Transverse colon (tissue), 4 donors: ENCODE measurements around the gene ZNF335. TPM values are rescaled to one million over a fixed set of nuclear protein-coding genes. Genes with fewer than 3 reads are reported as not detected.

Experiments used
- DNase-seq: peaks from one replicate; pipeline ENCODE4 v3.0.0-alpha.2; 2019
- H3K27ac ChIP-seq, 4 donors: fragments of 200-600 bp; sonication (generic); 2 replicates each; pipeline ENCODE4 v1.5.1; 2016 to 2018; ENCODE audit warnings: inconsistent platforms in 4 of 4
- H3K27me3 ChIP-seq: fragments of 200-600 bp; sonication (generic); 2 replicates; pipeline ENCODE4 v1.5.1; 2017; ENCODE audit warnings: inconsistent platforms
- H3K36me3 ChIP-seq, 4 donors: fragments of 200-600 bp; sonication (generic); 2 replicates each; pipeline ENCODE4 v1.5.1; 2017 to 2019; ENCODE audit warnings: inconsistent platforms in 4 of 4
- H3K4me1 ChIP-seq, 4 donors: fragments of 200-600 bp; sonication (generic); 2 replicates each; pipeline ENCODE4 v1.5.1; 2017 to 2020; ENCODE audit warnings: inconsistent platforms in 4 of 4
- H3K4me3 ChIP-seq, 4 donors: fragments of 200-600 bp; sonication (generic); 1 replicate in 1 of 4; 2 replicates in 3 of 4; pipeline versions ENCODE4 v1.5.1 to v1.6.1; 2017 to 2019; ENCODE audit warnings: inconsistent platforms in 4 of 4
- H3K9me3 ChIP-seq, 2 donors: fragments of 200-600 bp; sonication (generic); 2 replicates each; pipeline ENCODE4 v1.5.1; 2017 to 2019; ENCODE audit warnings: inconsistent platforms in 2 of 2
- CTCF ChIP-seq, 5 experiments: fragments of 200-600 bp in 3 of 5; fragments of 450-650 bp in 2 of 5; sonication (generic) in 3 of 5; IDR thresholded peaks; 1 replicate in 2 of 5; 2 replicates in 3 of 5; pipeline ENCODE4 v1.5.1; 2016 to 2017; ENCODE audit warnings: antibody characterized with exemption in 5 of 5, inconsistent platforms in 3 of 5, mild to moderate bottlenecking in 2 of 5, moderate library complexity in 1 of 5
- EP300 ChIP-seq: sonication (generic); formaldehyde crosslinking; IDR thresholded peaks from one replicate; pipeline ENCODE4 v1.6.1; 2017; ENCODE audit warnings: antibody characterized with exemption, low read depth
- POLR2A ChIP-seq: fragments of 450-650 bp; IDR thresholded peaks from one replicate; pipeline ENCODE4 v1.6.1; 2016; ENCODE audit warnings: antibody characterized with exemption, mild to moderate bottlenecking, moderate library complexity
- POLR2AphosphoS5 ChIP-seq, 3 donors: sonication (generic); formaldehyde crosslinking; IDR thresholded peaks; one replicate each; pipeline ENCODE4 v1.6.1; 2016; ENCODE audit warnings: antibody characterized with exemption in 3 of 3
- WGBS, 2 donors: methylation state at CpG; one replicate each; pipeline ENCODE4 v1.1.5; 2018; ENCODE audit warnings: low coverage in 1 of 2; 5-methylcytosine and 5-hydroxymethylcytosine counted together
- in situ Hi-C, 4 donors: fragments of 200-750 bp; cut with MboI; loops; one replicate each; pipeline versions ENCODE4 v1.15.0 to v1.15.1; 2017; ENCODE audit warnings: low sequenced_read_pairs in 3 of 4, low pct_ligation_motif_present in 1 of 4, low pct_unique_long_range_greater_than_20kb in 1 of 4
- intact Hi-C: fragments of 100-400 bp; cut with DNase I; formaldehyde crosslinking; loops from one replicate; pipeline ENCODE4 v1.15.1; 2023; ENCODE audit warnings: low total_unique reads
- total RNA-seq, 4 donors: library from RNA; depleted of rRNA; stranded (reverse); fragments of >200 nt; gene quantifications; one replicate each; pipeline ENCODE4 v1.1.0, GENCODE V29; 2016

Gene ZNF335
- total RNA-seq, 4 donors from 2014 or later: 27.0 to 80.0 (median 32.4) TPM

- Histone ChIP-seq H3K27me3 (no peaks in the 10 kb centered on the region), H3K36me3 (peaks cover 0 to 65% (median 24%) of the 10 kb centered on the region in 4 donors), H3K4me3 (no peak overlapping the region), H3K4me1 (peaks cover 0 to 14% (median 0%) of the 10 kb centered on the region in 4 donors), H3K9me3 (no peaks in the 10 kb centered on the region), H3K27ac (peak overlapping the region in 3 of 4 donors; percentile 35 to 53 (median 51))
- DNase-seq: peak; percentile 54
- TF ChIP-seq EP300 (no peak), POLR2AphosphoS5 (IDR thresholded peaks at IDR 0.05) (no peak), CTCF (IDR thresholded peaks at IDR 0.05) (no peak), POLR2A (no peak)
- intact Hi-C loops (no loop called here), in situ Hi-C loops (loop anchor here in 1 of 4 donors (10.0 kb wide), 1 partner anchor 122 kb away; the partner anchor contains the start of gene TNNC2)
- 75% methylated on average over 19 of the region's 20 CpGs; no CpG with 5 or more reads in 1 of the 2 donors for WGBS, 2 donors
These were observed 25.6 kb downstream of the ZNF335 start for GRCh38 chr20:45946149-45946970.

- 80% methylated on average over 13 of the region's 13 CpGs; no CpG with 5 or more reads in 1 of the 2 donors for WGBS, 2 donors
- H3K27ac ChIP-seq: peak overlapping the region in 3 of 4 donors; percentile 35 to 53 (median 51)
- peaks cover 0 to 14% (median 0%) of the 10 kb centered on the region in 4 donors for H3K4me1 ChIP-seq
- DNase-seq: no peak
- no peaks in the 10 kb centered on the region for H3K27me3 ChIP-seq
- in situ Hi-C loops: loop anchor here in 1 of 4 donors (10.0 kb wide), 1 partner anchor 121 kb away; the partner anchor contains the start of gene TNNC2
- intact Hi-C loops: no loop called here
- no peak for TF ChIP-seq POLR2A
- no peak for TF ChIP-seq POLR2AphosphoS5 (IDR thresholded peaks at IDR 0.05)
- TF ChIP-seq CTCF (IDR thresholded peaks at IDR 0.05): no peak
- no peak for TF ChIP-seq EP300
- H3K36me3 ChIP-seq: peaks cover 0 to 71% (median 28%) of the 10 kb centered on the region in 4 donors
- H3K9me3 ChIP-seq: no peaks in the 10 kb centered on the region
- no peak overlapping the region for H3K4me3 ChIP-seq
These were observed 26.3 kb downstream of the ZNF335 start for GRCh38 chr20:45945678-45946148.

- Histone ChIP-seq H3K27ac (peak overlapping the region in 1 of 4 donors; percentile 51), H3K27me3 (no peaks in the 10 kb centered on the region), H3K4me1 (peaks cover 0 to 14% (median 0%) of the 10 kb centered on the region in 4 donors), H3K4me3 (no peak overlapping the region), H3K9me3 (no peaks in the 10 kb centered on the region), H3K36me3 (peaks cover 0 to 75% (median 31%) of the 10 kb centered on the region in 4 donors)
- DNase-seq: no peak
- 87 to 90% methylated on average over 4 to 19 of the region's 19 CpGs for WGBS, 2 donors
- intact Hi-C loops (no loop called here), in situ Hi-C loops (loop anchor here in 1 of 4 donors (10.0 kb wide), 1 partner anchor 120 kb away; the partner anchor contains the start of gene TNNC2)
- no peak for TF ChIP-seq POLR2A
- TF ChIP-seq POLR2AphosphoS5 (IDR thresholded peaks at IDR 0.05): no peak
- TF ChIP-seq EP300: no peak
- no peak for TF ChIP-seq CTCF (IDR thresholded peaks at IDR 0.05)
These were observed 26.9 kb downstream of the ZNF335 start for GRCh38 chr20:45944965-45945677.
